HCT116 (cell line): ENCODE measurements around the gene GFER.

Source experiments
- EZH2 ChIP-seq: fragments of 200-600 bp; sonication (generic); IDR thresholded peaks from 2 replicates; pipeline ENCODE4 v1.6.1; 2017; ENCODE audit warnings: antibody characterized with exemption, mixed run types
- EZH2phosphoT487 ChIP-seq: fragments of 200-600 bp; IDR thresholded peaks from 2 replicates; pipeline ENCODE4 v1.6.1; 2018; ENCODE audit warnings: antibody characterized with exemption, borderline replicate concordance
- JUND ChIP-seq: IDR thresholded peaks from 2 replicates; pipeline ENCODE4 v1.6.1; 2012
- POLR2A ChIP-seq: IDR thresholded peaks from 2 replicates; pipeline ENCODE4 v1.7.0; 2011; ENCODE audit warnings: borderline replicate concordance; ENCODE audit not compliant: insufficient read depth, insufficient read length; ENCODE audit errors: extremely low read depth
- POLR2AphosphoS5 ChIP-seq: IDR thresholded peaks from 2 replicates; pipeline ENCODE4 v1.6.1; 2011; ENCODE audit warnings: mild to moderate bottlenecking, low read depth, low read length, moderate library complexity
- RAD21 ChIP-seq: IDR thresholded peaks from 2 replicates; pipeline ENCODE4 v1.6.1; 2012; ENCODE audit warnings: low read depth, mild to moderate bottlenecking
- TF ChIP-seq, protein P1 (sequence below), 3 experiments: fragments of 200-600 bp in 1 of 3; sonication (generic) in 1 of 3; IDR thresholded peaks in 2 of 3; conservative IDR thresholded peaks in 1 of 3; 2 replicates each; pipeline ENCODE4 v1.5.1; 2012 to 2017; ENCODE audit warnings: low read depth in 2 of 3, low read length in 2 of 3, antibody characterized with exemption in 1 of 3, borderline replicate concordance in 1 of 3, control low read depth in 1 of 3, mild to moderate bottlenecking in 1 of 3, mixed read lengths in 1 of 3, mixed run types in 1 of 3, moderate library complexity in 1 of 3; ENCODE audit not compliant: insufficient read depth in 1 of 3
- TF ChIP-seq, protein P2 (sequence below): IDR thresholded peaks from 2 replicates; pipeline ENCODE4 v1.6.1; 2012; ENCODE audit warnings: low read depth

DNA sequence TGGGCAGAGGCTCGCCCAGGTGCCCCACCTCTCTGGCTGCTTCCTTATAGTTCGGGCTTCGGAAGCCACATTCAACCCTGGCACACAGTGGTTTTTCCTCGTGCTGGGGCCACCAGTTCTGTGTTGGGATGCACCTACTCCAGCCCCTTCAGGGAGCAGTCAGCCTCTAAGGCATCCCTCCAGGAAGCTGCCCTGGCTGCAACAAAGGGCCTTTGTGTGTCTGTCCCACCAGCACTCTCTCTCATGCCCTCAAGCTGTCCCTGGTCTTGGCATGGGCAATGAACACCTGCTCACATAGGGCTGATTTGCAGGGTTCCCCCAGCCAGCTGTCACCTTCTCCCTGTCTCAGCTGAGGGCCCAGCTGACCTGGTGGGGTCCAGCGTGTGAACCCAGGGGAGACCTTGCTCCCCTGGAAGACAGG, 2.0 kb upstream of the GFER start:
- no peak for TF ChIP-seq RAD21
- no peak for TF ChIP-seq POLR2AphosphoS5
- no peak for TF ChIP-seq EZH2
- TF ChIP-seq, protein P1, sequence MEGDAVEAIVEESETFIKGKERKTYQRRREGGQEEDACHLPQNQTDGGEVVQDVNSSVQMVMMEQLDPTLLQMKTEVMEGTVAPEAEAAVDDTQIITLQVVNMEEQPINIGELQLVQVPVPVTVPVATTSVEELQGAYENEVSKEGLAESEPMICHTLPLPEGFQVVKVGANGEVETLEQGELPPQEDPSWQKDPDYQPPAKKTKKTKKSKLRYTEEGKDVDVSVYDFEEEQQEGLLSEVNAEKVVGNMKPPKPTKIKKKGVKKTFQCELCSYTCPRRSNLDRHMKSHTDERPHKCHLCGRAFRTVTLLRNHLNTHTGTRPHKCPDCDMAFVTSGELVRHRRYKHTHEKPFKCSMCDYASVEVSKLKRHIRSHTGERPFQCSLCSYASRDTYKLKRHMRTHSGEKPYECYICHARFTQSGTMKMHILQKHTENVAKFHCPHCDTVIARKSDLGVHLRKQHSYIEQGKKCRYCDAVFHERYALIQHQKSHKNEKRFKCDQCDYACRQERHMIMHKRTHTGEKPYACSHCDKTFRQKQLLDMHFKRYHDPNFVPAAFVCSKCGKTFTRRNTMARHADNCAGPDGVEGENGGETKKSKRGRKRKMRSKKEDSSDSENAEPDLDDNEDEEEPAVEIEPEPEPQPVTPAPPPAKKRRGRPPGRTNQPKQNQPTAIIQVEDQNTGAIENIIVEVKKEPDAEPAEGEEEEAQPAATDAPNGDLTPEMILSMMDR (IDR thresholded peaks at IDR 0.05 in 2 of 3, conservative IDR thresholded peaks at IDR 0.05 in 1 of 3; ENCODE audit: borderline replicate concordance in 1 of 3, insufficient read depth in 1 of 3, low read depth in 2 of 3, low read length in 2 of 3): no peak
- TF ChIP-seq, protein P2, sequence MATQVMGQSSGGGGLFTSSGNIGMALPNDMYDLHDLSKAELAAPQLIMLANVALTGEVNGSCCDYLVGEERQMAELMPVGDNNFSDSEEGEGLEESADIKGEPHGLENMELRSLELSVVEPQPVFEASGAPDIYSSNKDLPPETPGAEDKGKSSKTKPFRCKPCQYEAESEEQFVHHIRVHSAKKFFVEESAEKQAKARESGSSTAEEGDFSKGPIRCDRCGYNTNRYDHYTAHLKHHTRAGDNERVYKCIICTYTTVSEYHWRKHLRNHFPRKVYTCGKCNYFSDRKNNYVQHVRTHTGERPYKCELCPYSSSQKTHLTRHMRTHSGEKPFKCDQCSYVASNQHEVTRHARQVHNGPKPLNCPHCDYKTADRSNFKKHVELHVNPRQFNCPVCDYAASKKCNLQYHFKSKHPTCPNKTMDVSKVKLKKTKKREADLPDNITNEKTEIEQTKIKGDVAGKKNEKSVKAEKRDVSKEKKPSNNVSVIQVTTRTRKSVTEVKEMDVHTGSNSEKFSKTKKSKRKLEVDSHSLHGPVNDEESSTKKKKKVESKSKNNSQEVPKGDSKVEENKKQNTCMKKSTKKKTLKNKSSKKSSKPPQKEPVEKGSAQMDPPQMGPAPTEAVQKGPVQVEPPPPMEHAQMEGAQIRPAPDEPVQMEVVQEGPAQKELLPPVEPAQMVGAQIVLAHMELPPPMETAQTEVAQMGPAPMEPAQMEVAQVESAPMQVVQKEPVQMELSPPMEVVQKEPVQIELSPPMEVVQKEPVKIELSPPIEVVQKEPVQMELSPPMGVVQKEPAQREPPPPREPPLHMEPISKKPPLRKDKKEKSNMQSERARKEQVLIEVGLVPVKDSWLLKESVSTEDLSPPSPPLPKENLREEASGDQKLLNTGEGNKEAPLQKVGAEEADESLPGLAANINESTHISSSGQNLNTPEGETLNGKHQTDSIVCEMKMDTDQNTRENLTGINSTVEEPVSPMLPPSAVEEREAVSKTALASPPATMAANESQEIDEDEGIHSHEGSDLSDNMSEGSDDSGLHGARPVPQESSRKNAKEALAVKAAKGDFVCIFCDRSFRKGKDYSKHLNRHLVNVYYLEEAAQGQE: no peak
- TF ChIP-seq EZH2phosphoT487: no peak
- TF ChIP-seq POLR2A: no peak
- no peak for TF ChIP-seq JUND
